Measurements from ENCODE around the gene FUT9. TPM values are rescaled to one million over a fixed set of nuclear protein-coding genes. Genes with fewer than 3 reads are reported as not detected.

Gene FUT9
- polyA plus RNA-seq, 2 of the 4 experiments (the other 2 are of a cell fraction) = not detected

DNA sequence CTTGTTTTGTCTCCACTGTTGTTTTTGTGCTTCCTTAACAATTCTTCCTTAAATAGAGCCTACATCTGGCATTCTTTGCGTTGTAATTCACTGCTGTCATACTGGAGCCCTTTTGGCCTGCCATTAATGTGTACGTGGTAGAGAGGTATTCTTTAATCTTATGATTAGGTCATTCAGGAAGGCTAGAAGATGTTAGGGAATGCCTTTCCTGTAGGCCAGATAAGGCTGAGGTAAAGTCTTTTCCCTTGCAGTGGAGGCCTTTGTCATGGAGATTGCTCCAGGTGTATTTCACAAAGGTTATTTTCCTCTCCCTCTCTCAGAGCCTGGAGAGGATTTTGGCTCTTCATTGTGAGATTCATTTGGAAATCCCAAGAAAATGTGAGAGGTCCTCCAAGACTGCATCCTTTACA is 146.9 kb downstream of the FUT9 start:
- FAIRE-seq (no peak), DNase-seq (ENCODE audit: low read depth in 1 of 2, low spot score in 1 of 2) (no peak), ATAC-seq (no peak)
- POLR2A ChIA-PET = no interaction called here
- CTCF ChIA-PET = no interaction called here
- Histone ChIP-seq H3K9me3 (no peaks in the 10 kb centered on the region), H3K4me3 (no peak overlapping the region), H3K4me1 (no peaks in the 10 kb centered on the region), H3K4me2 (no peak overlapping the region), H3K27ac (no peak overlapping the region)
- WGBS (ENCODE audit: missing lambda C conversion rate) = 6% methylated on average over 2 of the region's 2 CpGs
- TF ChIP-seq, protein P1, sequence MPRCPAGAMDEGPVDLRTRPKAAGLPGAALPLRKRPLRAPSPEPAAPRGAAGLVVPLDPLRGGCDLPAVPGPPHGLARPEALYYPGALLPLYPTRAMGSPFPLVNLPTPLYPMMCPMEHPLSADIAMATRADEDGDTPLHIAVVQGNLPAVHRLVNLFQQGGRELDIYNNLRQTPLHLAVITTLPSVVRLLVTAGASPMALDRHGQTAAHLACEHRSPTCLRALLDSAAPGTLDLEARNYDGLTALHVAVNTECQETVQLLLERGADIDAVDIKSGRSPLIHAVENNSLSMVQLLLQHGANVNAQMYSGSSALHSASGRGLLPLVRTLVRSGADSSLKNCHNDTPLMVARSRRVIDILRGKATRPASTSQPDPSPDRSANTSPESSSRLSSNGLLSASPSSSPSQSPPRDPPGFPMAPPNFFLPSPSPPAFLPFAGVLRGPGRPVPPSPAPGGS (IDR thresholded peaks at IDR 0.05) = no peak
- TF ChIP-seq MYC (IDR thresholded peaks at IDR 0.05; ENCODE audit: borderline replicate concordance, low read length) (no peak), RNF2 (IDR thresholded peaks at IDR 0.05; ENCODE audit: borderline replicate concordance, low read depth) (no peak), RAD21 (conservative IDR thresholded peaks at IDR 0.05 in 1 of 2, IDR thresholded peaks at IDR 0.05 in 1 of 2) (no peak), PHF8 (IDR thresholded peaks at IDR 0.05; ENCODE audit: borderline replicate concordance, low read depth) (no peak)

DNA sequence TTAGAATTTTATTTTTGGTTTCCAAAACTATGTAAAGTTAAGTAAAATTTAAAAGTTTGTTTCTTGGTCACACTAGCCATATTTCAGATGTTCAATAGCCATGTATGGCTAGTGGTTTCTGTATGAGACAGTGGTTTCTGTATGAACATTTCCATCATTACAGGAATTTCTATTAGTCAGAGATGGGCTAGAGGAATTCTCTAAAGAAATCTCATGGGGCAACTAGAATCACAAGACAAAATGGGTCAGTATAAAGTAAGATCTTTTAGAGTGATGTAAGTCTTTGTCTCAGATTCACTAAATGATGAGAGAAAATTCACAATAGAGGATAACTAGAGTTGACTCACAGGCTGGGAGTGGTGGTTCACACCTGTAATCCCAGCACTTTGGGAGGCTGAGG is 149.0 kb downstream of the FUT9 start:
- H3K4me3 ChIP-seq = no peak overlapping the region
- no peak overlapping the region for H3K4me2 ChIP-seq
- TF ChIP-seq NR3C1 (IDR thresholded peaks at IDR 0.05) = no peak
- ChIA-PET POLR2A (no interaction called here), CTCF (no interaction called here)
- H3K4me1 ChIP-seq = no peaks in the 10 kb centered on the region
- no peaks in the 10 kb centered on the region for H3K9me3 ChIP-seq
- no peak overlapping the region for H3K27ac ChIP-seq
- FAIRE-seq (no peak), DNase-seq (ENCODE audit: low read depth in 1 of 2, low spot score in 1 of 2) (no peak), ATAC-seq (no peak)

DNA sequence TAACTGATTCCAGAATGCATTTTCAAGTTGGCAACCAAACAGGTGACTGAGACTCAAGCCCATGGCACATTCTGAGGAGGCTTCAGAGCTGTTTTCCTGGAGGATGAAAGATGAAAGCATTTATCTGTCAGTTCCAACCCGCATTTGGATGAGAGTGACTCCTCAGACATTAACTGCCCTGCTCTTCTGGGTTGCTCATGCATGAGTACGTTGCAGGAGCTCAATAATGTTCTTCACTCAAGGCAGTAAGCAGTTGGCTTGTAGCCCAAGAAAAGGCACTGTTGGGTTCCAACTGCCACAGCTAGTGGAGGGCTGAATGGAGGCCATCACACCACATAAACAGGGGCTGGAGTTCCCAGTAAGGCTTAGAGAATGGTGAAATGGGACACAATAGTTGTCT is 155.3 kb downstream of the FUT9 start:
- WGBS (ENCODE audit: missing lambda C conversion rate) = 0% methylated on average over 2 of the region's 2 CpGs

DNA sequence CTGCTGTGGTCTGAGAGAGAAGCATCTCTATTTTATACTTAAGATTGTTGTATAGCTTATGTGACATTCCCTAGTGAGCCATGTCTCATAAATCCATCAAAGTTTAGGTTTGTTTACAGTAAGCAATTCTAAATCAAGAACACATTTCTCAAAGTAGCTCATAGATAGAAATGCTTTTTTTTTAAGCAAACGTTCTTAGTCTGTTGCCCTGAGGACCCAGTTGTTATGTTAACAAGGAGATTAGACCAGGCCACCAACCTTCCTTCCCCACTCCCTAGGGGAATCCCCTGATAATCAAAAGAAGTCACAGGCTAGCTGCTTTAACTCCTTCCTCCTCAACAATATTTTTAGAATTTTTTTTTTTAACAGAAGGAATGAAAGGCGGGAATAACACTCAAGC is 169.0 kb downstream of the FUT9 start:
- H3K4me3 ChIP-seq = no peak overlapping the region
- POLR2A ChIA-PET = no interaction called here
- no peaks in the 10 kb centered on the region for H3K4me1 ChIP-seq
- FAIRE-seq = no peak
- no peaks in the 10 kb centered on the region for H3K9me3 ChIP-seq
- no peak for DNase-seq (ENCODE audit: low read depth in 1 of 2, low spot score in 1 of 2)
- WGBS (ENCODE audit: missing lambda C conversion rate) = 0% methylated on average over 2 of the region's 2 CpGs
- TF ChIP-seq CHD4 (IDR thresholded peaks at IDR 0.05; ENCODE audit: borderline replicate concordance) (no peak), HOXB13 (CRISPR knock-in tag; IDR thresholded peaks at IDR 0.05; ENCODE audit: low read depth) (no peak), HEYL (CRISPR knock-in tag; IDR thresholded peaks at IDR 0.05) (no peak)
- CTCF ChIA-PET = interaction anchor here (0.6 to 1.2 kb wide), 2 partner anchors 15 to 17 kb away, joined by 3 read pairs; no protein-coding TSS in a partner anchor
- H3K27ac ChIP-seq = no peak overlapping the region
- no peak for ATAC-seq
- no peak overlapping the region for H3K4me2 ChIP-seq

More for the DNA sequence above, 155.3 kb downstream of the FUT9 start:
- no peaks in the 10 kb centered on the region for H3K4me1 ChIP-seq
- H3K4me3 ChIP-seq = no peak overlapping the region
- H3K9me3 ChIP-seq = no peaks in the 10 kb centered on the region
- ATAC-seq (no peak), DNase-seq (ENCODE audit: low read depth in 1 of 2, low spot score in 1 of 2) (no peak), FAIRE-seq (no peak)
- POLR2A ChIA-PET = no interaction called here
- CTCF ChIA-PET = no interaction called here
- no peak overlapping the region for H3K4me2 ChIP-seq
- no peak overlapping the region for H3K27ac ChIP-seq
- no peak for TF ChIP-seq CHD2 (IDR thresholded peaks at IDR 0.05; ENCODE audit: low read length, partially characterized antibody)

DNA sequence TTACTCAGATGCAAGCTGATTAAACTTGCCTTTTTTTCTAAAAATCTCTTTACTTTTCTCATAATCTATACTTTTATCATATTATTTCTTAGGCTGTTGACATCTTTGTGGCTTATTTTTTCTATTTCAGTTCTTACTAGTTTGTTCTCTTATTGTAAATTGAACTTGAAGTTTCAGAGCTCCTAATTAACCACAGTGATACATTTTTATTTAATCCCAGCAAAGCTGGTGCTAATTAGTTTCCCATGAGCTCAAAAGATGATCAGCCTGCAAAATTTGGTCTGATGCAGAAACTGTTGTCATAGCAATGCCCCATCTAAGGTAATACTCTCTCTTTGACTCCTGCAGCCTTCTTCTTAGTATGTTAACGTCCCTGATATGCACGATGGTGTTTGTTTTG is 170.3 kb downstream of the FUT9 start:
- POLR2A ChIA-PET = no interaction called here
- H3K4me2 ChIP-seq = no peak overlapping the region
- no peak for ATAC-seq
- CTCF ChIA-PET = no interaction called here
- no peak for TF ChIP-seq MYC (IDR thresholded peaks at IDR 0.05; ENCODE audit: borderline replicate concordance, low read length)
- no peak for TF ChIP-seq SMC3 (IDR thresholded peaks at IDR 0.05)
- TF ChIP-seq HOXA7 (CRISPR knock-in tag; IDR thresholded peaks at IDR 0.05) = no peak
- TF ChIP-seq, protein P2, sequence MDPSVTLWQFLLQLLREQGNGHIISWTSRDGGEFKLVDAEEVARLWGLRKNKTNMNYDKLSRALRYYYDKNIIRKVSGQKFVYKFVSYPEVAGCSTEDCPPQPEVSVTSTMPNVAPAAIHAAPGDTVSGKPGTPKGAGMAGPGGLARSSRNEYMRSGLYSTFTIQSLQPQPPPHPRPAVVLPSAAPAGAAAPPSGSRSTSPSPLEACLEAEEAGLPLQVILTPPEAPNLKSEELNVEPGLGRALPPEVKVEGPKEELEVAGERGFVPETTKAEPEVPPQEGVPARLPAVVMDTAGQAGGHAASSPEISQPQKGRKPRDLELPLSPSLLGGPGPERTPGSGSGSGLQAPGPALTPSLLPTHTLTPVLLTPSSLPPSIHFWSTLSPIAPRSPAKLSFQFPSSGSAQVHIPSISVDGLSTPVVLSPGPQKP (IDR thresholded peaks at IDR 0.05; ENCODE audit: low read depth, low read length) = no peak
- no peak for TF ChIP-seq KDM1A (IDR thresholded peaks at IDR 0.05; ENCODE audit: low read depth)
- no peak for TF ChIP-seq HOXB13 (CRISPR knock-in tag; IDR thresholded peaks at IDR 0.05; ENCODE audit: low read depth)
- TF ChIP-seq RFX5 (IDR thresholded peaks at IDR 0.05) = no peak
- no peak for TF ChIP-seq SREBF2 (IDR thresholded peaks at IDR 0.05)
- H3K4me1 ChIP-seq = no peaks in the 10 kb centered on the region
- H3K9me3 ChIP-seq = no peaks in the 10 kb centered on the region
- FAIRE-seq = no peak
- no peak for DNase-seq (ENCODE audit: low read depth in 1 of 2, low spot score in 1 of 2)
- 0% methylated on average over 2 of the region's 2 CpGs for WGBS (ENCODE audit: missing lambda C conversion rate)
- no peak overlapping the region for H3K27ac ChIP-seq
- no peak overlapping the region for H3K4me3 ChIP-seq

Measured in A549 (cell line).